GM12878 (cell line): ENCODE data around the gene MYOD1. TPM values are rescaled to one million over a fixed set of nuclear protein-coding genes. Genes with fewer than 3 reads are reported as not detected.

Source experiments
- ATAC-seq: fragments of 200-7000 bp; cut with Tn5 transposase; 3 replicates; pipeline ENCODE4 v1.9.1; 2020; ENCODE audit warnings: mild to moderate bottlenecking, moderate library complexity
- BruUV-seq: library from RNA; stranded (reverse); fragments of 400-500 nt; replicated peaks from 2 replicates; lab custom pipeline; 2021; lab: Mats Ljungman, UMichigan
- CTCF ChIA-PET: fragments of 300-600 bp; sonication (Branson Sonifier 250); formaldehyde crosslinking; extraction: SDS; loops from one replicate; lab custom pipeline; 2021; ENCODE audit warnings: inconsistent platforms; lab: Yijun Ruan, JAX
- POLR2A ChIA-PET: fragments of 350-600 bp; formaldehyde crosslinking; extraction: SDS; loops from one replicate; lab custom pipeline; 2021; ENCODE audit warnings: inconsistent platforms; lab: Charles Lee
- RAD21 ChIA-PET: fragments of 300-600 bp; sonication (Branson Sonifier 250); formaldehyde crosslinking; loops from one replicate; lab custom pipeline; 2023; ENCODE audit warnings: antibody characterized with exemption; ENCODE audit not compliant: unreplicated experiment; lab: Charles Lee
- SMC1A ChIA-PET: fragments of 300-600 bp; sonication (Branson Sonifier 250); formaldehyde crosslinking; loops from one replicate; lab custom pipeline; 2023; ENCODE audit not compliant: unreplicated experiment, uncharacterized antibody; lab: Charles Lee
- DNase-seq: peaks from one replicate; pipeline ENCODE4 v3.0.0-alpha.2; 2011; ENCODE audit warnings: low read depth, low spot score
- FAIRE-seq: peaks from 3 replicates; lab custom pipeline; 2011; peaks lifted over from hg19 to GRCh38; lab: Jason Lieb, UNC
- H2AFZ ChIP-seq: 2 replicates; pipeline ENCODE4 v1.6.0; 2011; ENCODE audit warnings: low read depth, low read length, control low read depth; ENCODE audit not compliant: control insufficient read depth
- H3K27ac ChIP-seq: 2 replicates; pipeline ENCODE4 v1.5.1; 2011; ENCODE audit warnings: control low read depth; ENCODE audit not compliant: control insufficient read depth, insufficient read depth
- H3K27me3 ChIP-seq, 2 experiments: replicated peaks in 1 of 2; 2 replicates each; pipeline versions ENCODE4 v1.6.0 to v1.6.1; 2011; ENCODE audit warnings: low read length in 1 of 2; ENCODE audit not compliant: control insufficient read depth in 2 of 2, insufficient read depth in 2 of 2
- H3K36me3 ChIP-seq, 2 experiments: 2 replicates each; pipeline ENCODE4 v1.5.1; 2011; ENCODE audit warnings: low read length in 1 of 2; ENCODE audit not compliant: control insufficient read depth in 2 of 2, insufficient read depth in 2 of 2
- H3K4me1 ChIP-seq: 2 replicates; pipeline ENCODE4 v1.6.1; 2011; ENCODE audit warnings: mild to moderate bottlenecking, low read length, moderate library complexity, mixed read lengths; ENCODE audit not compliant: control insufficient read depth, insufficient read depth
- H3K4me2 ChIP-seq: 2 replicates; pipeline ENCODE4 v1.6.0; 2011; ENCODE audit warnings: control low read depth; ENCODE audit not compliant: control insufficient read depth, insufficient read depth
- H3K4me3 ChIP-seq: fragments of 200-600 bp; sonication (generic); 2 replicates; pipeline ENCODE4 v1.5.1; 2016
- H3K79me2 ChIP-seq: 2 replicates; pipeline ENCODE4 v1.6.0; 2011; ENCODE audit warnings: low read length; ENCODE audit not compliant: control insufficient read depth, insufficient read depth
- H3K9ac ChIP-seq: 2 replicates; pipeline ENCODE4 v1.8.0; 2011; ENCODE audit warnings: low read length, control low read depth, mixed read lengths; ENCODE audit not compliant: control insufficient read depth, insufficient read depth
- H3K9me3 ChIP-seq: replicated peaks from 3 replicates; pipeline ENCODE4 v1.5.1; 2011; ENCODE audit warnings: mild to moderate bottlenecking, low read length; ENCODE audit not compliant: control insufficient read depth, insufficient read depth
- H4K20me1 ChIP-seq: 2 replicates; pipeline ENCODE4 v1.6.0; 2011; ENCODE audit not compliant: control insufficient read depth, insufficient read depth
- BRCA1 ChIP-seq: IDR thresholded peaks from 2 replicates; pipeline ENCODE4 v1.6.1; 2011; ENCODE audit warnings: low read depth, low read length, improper control_type of control experiment
- HDAC2 ChIP-seq: fragments of 200-600 bp; sonication (generic); IDR thresholded peaks from 2 replicates; pipeline ENCODE4 v1.6.1; 2017
- KAT2A ChIP-seq: conservative IDR thresholded peaks from 2 replicates; pipeline ENCODE4 v1.6.1; 2011; ENCODE audit warnings: low read depth, low read length; ENCODE audit not compliant: control insufficient read depth
- MLLT1 ChIP-seq: fragments of 450-650 bp; IDR thresholded peaks from 2 replicates; pipeline ENCODE4 v1.6.1; 2016; ENCODE audit warnings: mild to moderate bottlenecking
- MTA2 ChIP-seq: fragments of 450-650 bp; IDR thresholded peaks from 2 replicates; pipeline ENCODE4 v1.6.1; 2016; ENCODE audit warnings: low read depth, mild to moderate bottlenecking, moderate library complexity
- PBX3 ChIP-seq: IDR thresholded peaks from 2 replicates; pipeline ENCODE4 v1.6.1; 2011; ENCODE audit warnings: mild to moderate bottlenecking, low read depth, low read length, moderate library complexity; ENCODE audit not compliant: insufficient replicate concordance
- SREBF2 ChIP-seq: IDR thresholded peaks from 2 replicates; pipeline ENCODE4 v1.6.1; 2012; ENCODE audit warnings: mild to moderate bottlenecking, low read length
- TCF3 ChIP-seq: IDR thresholded peaks from 2 replicates; pipeline ENCODE4 v1.6.1; 2012; ENCODE audit warnings: low read depth, mild to moderate bottlenecking, low read length, borderline replicate concordance; ENCODE audit not compliant: insufficient read depth
- YY1 ChIP-seq: IDR thresholded peaks from 2 replicates; pipeline ENCODE4 v1.6.1; 2011; ENCODE audit warnings: low read depth, mild to moderate bottlenecking, low read length
- ZBED1 ChIP-seq: IDR thresholded peaks from 2 replicates; pipeline ENCODE4 v1.6.1; 2016; ENCODE audit warnings: borderline replicate concordance
- ZNF687 ChIP-seq: fragments of 450-650 bp; IDR thresholded peaks from 2 replicates; pipeline ENCODE4 v1.6.1; 2017; ENCODE audit warnings: mild to moderate bottlenecking, moderate library complexity
- WGBS: methylation state at CpG from one replicate; pipeline ENCODE4 v1.1.6; 2016; ENCODE audit warnings: low lambda C conversion rate; ENCODE audit not compliant: insufficient replicate concordance, insufficient coverage; ENCODE audit errors: missing lambda C conversion rate; 5-methylcytosine and 5-hydroxymethylcytosine counted together
- in situ Hi-C: fragments of 300-500 bp; cut with MboI; formaldehyde crosslinking; loops from 9 replicates; pipeline ENCODE4 v1.14.3; 2018; ENCODE audit warnings: mixed read lengths
- intact Hi-C: fragments of 100-400 bp; cut with micrococcal nuclease; formaldehyde crosslinking; loops from one replicate; pipeline ENCODE4 v1.14.2; 2022; ENCODE audit not compliant: unreplicated experiment
- polyA plus RNA-seq, 11 experiments: library from polyadenylated mRNA; depleted of rRNA in 4 of 11; unstranded in 6 of 11; stranded (reverse) in 5 of 11; fragments of >200 nt; fragmentation: Nextera tagmentation in 4 of 11; fragmentation: Illumina TruSeq in 1 of 11; extraction: Ambion mirVana in 4 of 11; extraction: Trizol in 1 of 11; gene quantifications; 1 replicate in 1 of 11; 2 replicates in 10 of 11; pipeline versions ENCODE4 v1.2.1 to v1.2.3, GENCODE V29; 2011 to 2016; ENCODE audit warnings: inconsistent platforms in 2 of 11, missing spikeins in 2 of 11, low read depth in 1 of 11
- total RNA-seq, 4 experiments: library from RNA; depleted of rRNA in 3 of 4; stranded (reverse); fragments of >200 nt in 3 of 4; fragmentation: Illumina TruSeq in 1 of 4; extraction: Trizol in 1 of 4; gene quantifications; 2 replicates each; pipeline versions ENCODE4 v1.2.1 to v1.2.3, GENCODE V29; 2013 to 2021
- TF ChIP-seq, protein P1 (sequence below): fragments of 450-650 bp; IDR thresholded peaks from 2 replicates; pipeline ENCODE4 v1.6.1; 2014; ENCODE audit warnings: mild to moderate bottlenecking
- TF ChIP-seq, protein P2 (sequence below): fragments of 450-650 bp; IDR thresholded peaks from 2 replicates; pipeline ENCODE4 v1.6.1; 2018; ENCODE audit warnings: mild to moderate bottlenecking, low read depth, moderate library complexity; ENCODE audit not compliant: partially characterized antibody

The MYOD1 gene
- total and polyA plus RNA-seq, 10 of the 15 experiments (the other 5 are each of a cell fraction or from before 2014, with no cell fraction given) = not detected

DNA sequence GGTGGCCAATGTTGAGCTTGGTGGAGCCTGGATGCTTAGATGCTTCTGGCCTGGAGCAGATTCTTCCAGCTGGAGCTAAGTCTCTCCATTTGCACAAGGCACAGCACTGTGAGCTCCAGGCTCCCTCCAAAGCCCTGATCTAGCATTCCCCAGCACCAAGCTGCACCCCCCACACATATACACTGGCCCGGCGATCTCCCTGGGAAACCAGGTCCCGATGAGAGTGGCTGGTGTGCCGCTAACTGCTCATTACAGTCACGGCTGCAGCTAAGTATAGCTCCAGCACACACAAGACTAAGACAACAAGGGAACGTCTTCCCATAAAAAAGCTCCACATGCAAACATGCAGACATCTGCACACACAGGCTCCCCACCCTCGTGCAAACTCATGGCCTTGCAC, 32.8 kb downstream of the MYOD1 start (continued):
- no peak for TF ChIP-seq ZNF687
- TF ChIP-seq, all 136 proteins: peak for 0

- ChIA-PET POLR2A (no interaction called here), SMC1A (no interaction called here), CTCF (no interaction called here), RAD21 (no interaction called here)
- Histone ChIP-seq H3K4me2 (no peak overlapping the region), H3K4me1 (no peaks in the 10 kb centered on the region), H3K36me3 (no peaks in the 10 kb centered on the region), H3K79me2 (no peaks in the 10 kb centered on the region), H2AFZ (no peak overlapping the region), H3K4me3 (no peak overlapping the region), H3K9ac (no peak overlapping the region), H3K27ac (no peak overlapping the region), H3K27me3 (peaks cover 0 to 1% of the 10 kb centered on the region in 2 experiments; a peak in 2 of 4 replicates), H3K9me3 (no peaks in the 10 kb centered on the region), H4K20me1 (no peaks in the 10 kb centered on the region)
- FAIRE-seq (no peak), ATAC-seq (no peak), DNase-seq (no peak)
- BruUV-seq = no TSS peak
- 27% methylated on average over 5 of the region's 5 CpGs for WGBS
- intact Hi-C loops (no loop called here), in situ Hi-C loops (no loop called here)
- TF ChIP-seq, protein P1, sequence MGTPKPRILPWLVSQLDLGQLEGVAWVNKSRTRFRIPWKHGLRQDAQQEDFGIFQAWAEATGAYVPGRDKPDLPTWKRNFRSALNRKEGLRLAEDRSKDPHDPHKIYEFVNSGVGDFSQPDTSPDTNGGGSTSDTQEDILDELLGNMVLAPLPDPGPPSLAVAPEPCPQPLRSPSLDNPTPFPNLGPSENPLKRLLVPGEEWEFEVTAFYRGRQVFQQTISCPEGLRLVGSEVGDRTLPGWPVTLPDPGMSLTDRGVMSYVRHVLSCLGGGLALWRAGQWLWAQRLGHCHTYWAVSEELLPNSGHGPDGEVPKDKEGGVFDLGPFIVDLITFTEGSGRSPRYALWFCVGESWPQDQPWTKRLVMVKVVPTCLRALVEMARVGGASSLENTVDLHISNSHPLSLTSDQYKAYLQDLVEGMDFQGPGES = no peak
- TF ChIP-seq PBX3 = no peak
- no peak for TF ChIP-seq KAT2A
- TF ChIP-seq MLLT1 = no peak
- no peak for TF ChIP-seq ZBED1
- TF ChIP-seq, protein P2, sequence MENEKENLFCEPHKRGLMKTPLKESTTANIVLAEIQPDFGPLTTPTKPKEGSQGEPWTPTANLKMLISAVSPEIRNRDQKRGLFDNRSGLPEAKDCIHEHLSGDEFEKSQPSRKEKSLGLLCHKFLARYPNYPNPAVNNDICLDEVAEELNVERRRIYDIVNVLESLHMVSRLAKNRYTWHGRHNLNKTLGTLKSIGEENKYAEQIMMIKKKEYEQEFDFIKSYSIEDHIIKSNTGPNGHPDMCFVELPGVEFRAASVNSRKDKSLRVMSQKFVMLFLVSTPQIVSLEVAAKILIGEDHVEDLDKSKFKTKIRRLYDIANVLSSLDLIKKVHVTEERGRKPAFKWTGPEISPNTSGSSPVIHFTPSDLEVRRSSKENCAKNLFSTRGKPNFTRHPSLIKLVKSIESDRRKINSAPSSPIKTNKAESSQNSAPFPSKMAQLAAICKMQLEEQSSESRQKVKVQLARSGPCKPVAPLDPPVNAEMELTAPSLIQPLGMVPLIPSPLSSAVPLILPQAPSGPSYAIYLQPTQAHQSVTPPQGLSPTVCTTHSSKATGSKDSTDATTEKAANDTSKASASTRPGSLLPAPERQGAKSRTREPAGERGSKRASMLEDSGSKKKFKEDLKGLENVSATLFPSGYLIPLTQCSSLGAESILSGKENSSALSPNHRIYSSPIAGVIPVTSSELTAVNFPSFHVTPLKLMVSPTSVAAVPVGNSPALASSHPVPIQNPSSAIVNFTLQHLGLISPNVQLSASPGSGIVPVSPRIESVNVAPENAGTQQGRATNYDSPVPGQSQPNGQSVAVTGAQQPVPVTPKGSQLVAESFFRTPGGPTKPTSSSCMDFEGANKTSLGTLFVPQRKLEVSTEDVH = no peak
- no peak for TF ChIP-seq YY1
- no peak for TF ChIP-seq BRCA1
- no peak for TF ChIP-seq TCF3
- TF ChIP-seq SREBF2 = no peak
- no peak for TF ChIP-seq MTA2
- TF ChIP-seq HDAC2 = no peak
Measured at GRCh38 chr11:17753153-17753552, 33.8 kb downstream of the MYOD1 start.
